Cardiac muscle cell (in vitro differentiated cells and primary cell): ENCODE measurements around the gene MDM4. TPM values are rescaled to one million over a fixed set of nuclear protein-coding genes. Genes with fewer than 3 reads are reported as not detected.
"Not testable (repeated sequence)": the region's sequence is repeated elsewhere in the genome, so short reads cannot be mapped to it uniquely, and the experiment has no call there.

Source experiments
- DNase-seq, 2 donors: peaks; one replicate each; pipeline versions ENCODE4 v3.0.0 to v3.0.0-alpha.2; 2010 to 2017; ENCODE audit warnings: low read depth in 1 of 2, low spot score in 1 of 2
- H3K27ac ChIP-seq: fragments of 200-600 bp; sonication (generic); 2 replicates; pipeline ENCODE4 v1.5.1; 2016
- H3K27me3 ChIP-seq: fragments of 200-600 bp; sonication (generic); 2 replicates; pipeline ENCODE4 v1.6.0; 2016; ENCODE audit warnings: control low read depth
- H3K36me3 ChIP-seq: fragments of 200-600 bp; sonication (generic); 2 replicates; pipeline ENCODE4 v1.5.1; 2016; ENCODE audit warnings: control low read depth
- H3K4me1 ChIP-seq: fragments of 200-600 bp; sonication (generic); 2 replicates; pipeline ENCODE4 v1.8.1; 2017; ENCODE audit warnings: low read depth, mild to moderate bottlenecking, mixed run types
- H3K4me3 ChIP-seq: fragments of 200-600 bp; sonication (generic); 2 replicates; pipeline ENCODE4 v1.5.1; 2016; ENCODE audit warnings: mild to moderate bottlenecking
- H3K9me3 ChIP-seq: fragments of 200-600 bp; sonication (generic); 2 replicates; pipeline ENCODE4 v1.5.1; 2017; ENCODE audit warnings: low read depth, mild to moderate bottlenecking, control low read depth
- CTCF ChIP-seq: IDR thresholded peaks from 2 replicates; pipeline ENCODE4 v1.5.1; 2012; ENCODE audit warnings: low read depth, mild to moderate bottlenecking, low read length
- polyA plus RNA-seq: library from polyadenylated mRNA; unstranded; fragments of >200 nt; fragmentation: Nextera tagmentation; extraction: Ambion mirVana; gene quantifications from 2 replicates; pipeline ENCODE4 v1.2.1, GENCODE V29; 2016
- total RNA-seq: library from RNA; depleted of rRNA; stranded (reverse); fragments of >200 nt; gene quantifications from 2 replicates; pipeline ENCODE4 v1.2.3, GENCODE V29; 2016

Gene MDM4
- total and polyA plus RNA-seq, 2 experiments from 2014 or later: 30.8 to 62.0 TPM

GRCh38 chr1:204483791-204484190 is 32.4 kb upstream of the MDM4 start:
- DNase-seq: no peak
- Histone ChIP-seq H3K9me3 (no peaks in the 10 kb centered on the region), H3K36me3 (no peaks in the 10 kb centered on the region), H3K4me3 (no peak overlapping the region), H3K4me1 (peaks cover 11% of the 10 kb centered on the region), H3K27ac (no peak overlapping the region), H3K27me3 (no peaks in the 10 kb centered on the region)
- no peak for TF ChIP-seq CTCF

- not testable (repeated sequence) for H3K4me3 ChIP-seq, H3K4me1 ChIP-seq, H3K36me3 ChIP-seq, H3K27ac ChIP-seq, H3K9me3 ChIP-seq, H3K27me3 ChIP-seq, DNase-seq
Measured at GRCh38 chr1:204486513-204487255, 29.5 kb upstream of the MDM4 start.

- DNase-seq: no peak
- Histone ChIP-seq H3K4me1 (peaks cover 8% of the 10 kb centered on the region), H3K36me3 (no peaks in the 10 kb centered on the region), H3K27ac (no peak overlapping the region), H3K27me3 (no peaks in the 10 kb centered on the region), H3K9me3 (no peaks in the 10 kb centered on the region), H3K4me3 (no peak overlapping the region)
- no peak for TF ChIP-seq CTCF
Measured at GRCh38 chr1:204487256-204487615, 29.0 kb upstream of the MDM4 start.

GRCh38 chr1:204491655-204492054 is 24.6 kb upstream of the MDM4 start:
- Histone ChIP-seq H3K4me1 (peaks cover 15% of the 10 kb centered on the region), H3K36me3 (no peaks in the 10 kb centered on the region), H3K4me3 (no peak overlapping the region), H3K9me3 (no peaks in the 10 kb centered on the region), H3K27me3 (no peaks in the 10 kb centered on the region), H3K27ac (peak overlapping the region; percentile 97)
- TF ChIP-seq CTCF: no peak
- no peak for DNase-seq

GRCh38 chr1:204493145-204493983 is 22.8 kb upstream of the MDM4 start:
- Histone ChIP-seq H3K4me1 (peaks cover 15% of the 10 kb centered on the region), H3K4me3 (peak overlapping the region; percentile 63), H3K9me3 (no peaks in the 10 kb centered on the region), H3K27ac (peak overlapping the region; percentile 97), H3K36me3 (no peaks in the 10 kb centered on the region), H3K27me3 (no peaks in the 10 kb centered on the region)
- no peak for TF ChIP-seq CTCF
- DNase-seq: peak; percentile 69 to 87

GRCh38 chr1:204493984-204494280 is 22.3 kb upstream of the MDM4 start:
- Histone ChIP-seq H3K36me3 (no peaks in the 10 kb centered on the region), H3K9me3 (no peaks in the 10 kb centered on the region), H3K27me3 (no peaks in the 10 kb centered on the region), H3K27ac (peak overlapping the region; percentile 97), H3K4me1 (peaks cover 15% of the 10 kb centered on the region), H3K4me3 (peak overlapping the region; percentile 63)
- peak in 1 of 2 donors; percentile 72 for DNase-seq
- no peak for TF ChIP-seq CTCF
